Lung (tissue), 12 donors: Measurements from ENCODE around the gene ADGRG6. TPM values are rescaled to one million over a fixed set of nuclear protein-coding genes. Genes with fewer than 3 reads are reported as not detected.

ENCODE experiments used
- ATAC-seq: fragments of 200-7000 bp; cut with Tn5 transposase; one replicate; pipeline ENCODE4 v1.9.1; 2020; ENCODE audit warnings: moderate number of reproducible peaks; ENCODE audit not compliant: insufficient read depth, low FRiP score
- DNase-seq, 3 donors: peaks; one replicate each; pipeline ENCODE4 v3.0.0-alpha.2; 2013 to 2017
- H3K27ac ChIP-seq, 2 donors: one replicate each; pipeline ENCODE4 v1.5.1; 2013; ENCODE audit warnings: mild to moderate bottlenecking in 2 of 2, moderate library complexity in 2 of 2, control low read depth in 1 of 2, inconsistent platforms in 1 of 2, low read depth in 1 of 2, low read length in 1 of 2
- H3K27me3 ChIP-seq, 3 donors: one replicate each; pipeline ENCODE4 v1.5.1; 2013; ENCODE audit warnings: low read length in 2 of 3; ENCODE audit not compliant: control insufficient read depth in 3 of 3, insufficient read depth in 3 of 3
- H3K36me3 ChIP-seq, 4 donors: one replicate each; pipeline ENCODE4 v1.5.1; 2013; ENCODE audit warnings: low read length in 4 of 4, mild to moderate bottlenecking in 1 of 4, moderate library complexity in 1 of 4; ENCODE audit not compliant: control insufficient read depth in 4 of 4, insufficient read depth in 4 of 4
- H3K4me1 ChIP-seq, 5 donors: one replicate each; pipeline ENCODE4 v1.5.1; 2013; ENCODE audit warnings: low read length in 5 of 5, mild to moderate bottlenecking in 2 of 5, moderate library complexity in 1 of 5; ENCODE audit not compliant: control insufficient read depth in 5 of 5, insufficient read depth in 5 of 5
- H3K4me3 ChIP-seq: one replicate; pipeline ENCODE4 v1.5.1; 2013; ENCODE audit warnings: mild to moderate bottlenecking, control low read depth, moderate library complexity
- H3K9ac ChIP-seq, 2 donors: one replicate each; pipeline ENCODE4 v1.5.1; 2013; ENCODE audit warnings: low read length in 2 of 2, control low read depth in 1 of 2; ENCODE audit not compliant: insufficient read depth in 1 of 2
- H3K9me3 ChIP-seq, 4 donors: one replicate each; pipeline ENCODE4 v1.5.1; 2013; ENCODE audit warnings: low read length in 3 of 4, mild to moderate bottlenecking in 1 of 4, moderate library complexity in 1 of 4; ENCODE audit not compliant: control insufficient read depth in 4 of 4, insufficient read depth in 3 of 4
- WGBS, 2 donors: extraction: QIAGEN DNeasy Blood & Tissue Kit; methylation state at CpG; one replicate each; pipeline ENCODE4 v1.1.7; 2013; 5-methylcytosine and 5-hydroxymethylcytosine counted together
- polyA plus RNA-seq, 2 donors: library from polyadenylated mRNA; stranded (reverse); fragments of 200-250 nt; gene quantifications; one replicate each; pipeline ENCODE4 v1.2.1, GENCODE V29; 2013
- total RNA-seq, 2 donors: library from RNA; depleted of rRNA in 1 of 2; stranded (reverse); fragments of >200 nt in 1 of 2; gene quantifications; one replicate each; pipeline ENCODE4 v1.2.1, GENCODE V29; 2014 to 2021
- TF ChIP-seq, protein P1 (sequence below): IDR thresholded peaks from 2 replicates; pipeline ENCODE4 v1.5.1; 2012; ENCODE audit warnings: mild to moderate bottlenecking; ENCODE audit errors: control extremely low read depth, extremely low read depth
- donor health status: control.
- donor health status: control.
- donor health status: Bipolar disorder and iron deficiency.
- donor health status: healthy.
- donor health status: DM: yes; HTN: yes; CAD: no.

The ADGRG6 gene
- total and polyA plus RNA-seq, 4 donors: 6.4 to 177 (median 12.9) TPM

GRCh38 chr6:142339968-142340658 lies 38.3 kb downstream of the ADGRG6 start:
- H3K4me3 ChIP-seq: no peak overlapping the region
- H3K27ac ChIP-seq: no peak overlapping the region
- TF ChIP-seq, protein P1, sequence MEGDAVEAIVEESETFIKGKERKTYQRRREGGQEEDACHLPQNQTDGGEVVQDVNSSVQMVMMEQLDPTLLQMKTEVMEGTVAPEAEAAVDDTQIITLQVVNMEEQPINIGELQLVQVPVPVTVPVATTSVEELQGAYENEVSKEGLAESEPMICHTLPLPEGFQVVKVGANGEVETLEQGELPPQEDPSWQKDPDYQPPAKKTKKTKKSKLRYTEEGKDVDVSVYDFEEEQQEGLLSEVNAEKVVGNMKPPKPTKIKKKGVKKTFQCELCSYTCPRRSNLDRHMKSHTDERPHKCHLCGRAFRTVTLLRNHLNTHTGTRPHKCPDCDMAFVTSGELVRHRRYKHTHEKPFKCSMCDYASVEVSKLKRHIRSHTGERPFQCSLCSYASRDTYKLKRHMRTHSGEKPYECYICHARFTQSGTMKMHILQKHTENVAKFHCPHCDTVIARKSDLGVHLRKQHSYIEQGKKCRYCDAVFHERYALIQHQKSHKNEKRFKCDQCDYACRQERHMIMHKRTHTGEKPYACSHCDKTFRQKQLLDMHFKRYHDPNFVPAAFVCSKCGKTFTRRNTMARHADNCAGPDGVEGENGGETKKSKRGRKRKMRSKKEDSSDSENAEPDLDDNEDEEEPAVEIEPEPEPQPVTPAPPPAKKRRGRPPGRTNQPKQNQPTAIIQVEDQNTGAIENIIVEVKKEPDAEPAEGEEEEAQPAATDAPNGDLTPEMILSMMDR: no peak
- H3K27me3 ChIP-seq: no peaks in the 10 kb centered on the region
- no peaks in the 10 kb centered on the region for H3K36me3 ChIP-seq
- DNase-seq (no peak), ATAC-seq (no peak)
- peaks cover 0 to 50% (median 3%) of the 10 kb centered on the region in 5 donors for H3K4me1 ChIP-seq
- H3K9me3 ChIP-seq: no peaks in the 10 kb centered on the region
- 22 to 64% methylated on average over 1 of the region's 1 CpG for WGBS, 2 donors
- no peak overlapping the region for H3K9ac ChIP-seq

GRCh38 chr6:142341855-142342330 lies 40.1 kb downstream of the ADGRG6 start:
- no peak overlapping the region for H3K9ac ChIP-seq
- no peaks in the 10 kb centered on the region for H3K9me3 ChIP-seq
- H3K4me3 ChIP-seq: no peak overlapping the region
- no peaks in the 10 kb centered on the region for H3K27me3 ChIP-seq
- no peak for ATAC-seq
- peaks cover 0 to 44% (median 6%) of the 10 kb centered on the region in 5 donors for H3K4me1 ChIP-seq
- WGBS, 2 donors: 91 to 95% methylated on average over 2 of the region's 2 CpGs
- H3K27ac ChIP-seq: no peak overlapping the region
- TF ChIP-seq, protein P1: no peak
- no peak for DNase-seq
- H3K36me3 ChIP-seq: no peaks in the 10 kb centered on the region

DNA sequence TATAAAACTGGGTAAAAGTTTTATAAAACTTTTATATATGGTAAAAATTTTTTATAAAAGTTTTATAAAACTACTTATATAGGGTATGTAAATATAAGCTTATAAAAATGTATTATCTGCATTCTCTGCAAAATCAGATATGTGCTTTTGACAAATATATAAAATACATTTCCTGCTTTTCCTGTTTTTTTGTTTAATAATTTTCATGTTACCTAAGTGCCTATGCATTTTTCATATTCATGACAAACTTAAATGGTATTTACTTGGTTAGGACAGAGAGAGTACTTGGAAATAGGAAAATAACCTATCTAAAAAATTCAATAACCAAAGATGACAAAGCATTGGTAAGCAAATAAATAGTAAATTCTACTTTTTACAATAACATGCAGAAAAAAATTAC lies 41.2 kb downstream of the ADGRG6 start:
- Histone ChIP-seq H3K27me3 (no peaks in the 10 kb centered on the region), H3K4me1 (peaks cover 0 to 44% (median 6%) of the 10 kb centered on the region in 5 donors), H3K36me3 (no peaks in the 10 kb centered on the region), H3K27ac (no peak overlapping the region), H3K9me3 (no peaks in the 10 kb centered on the region), H3K9ac (no peak overlapping the region), H3K4me3 (no peak overlapping the region)
- TF ChIP-seq, protein P1: no peak
- ATAC-seq (no peak), DNase-seq (no peak)
